Gastrocnemius medialis (tissue), 4 donors: ENCODE measurements around the gene SLC11A2. TPM values are rescaled to one million over a fixed set of nuclear protein-coding genes. Genes with fewer than 3 reads are reported as not detected.

Experiments used
- ATAC-seq, 2 donors: fragments of 150-250 bp; one replicate each; pipeline ENCODE4 v1.9.1; 2016
- DNase-seq, 2 donors: peaks; one replicate each; pipeline ENCODE4 v3.0.0-alpha.2; 2019
- H3K27ac ChIP-seq, 4 donors: fragments of 200-600 bp; sonication (generic); 1 replicate in 1 of 4; 2 replicates in 3 of 4; pipeline ENCODE4 v1.5.1; 2016 to 2018; ENCODE audit warnings: mild to moderate bottlenecking in 2 of 4, moderate library complexity in 1 of 4
- H3K27me3 ChIP-seq, 3 donors: fragments of 200-600 bp; sonication (generic) in 2 of 3; 1 replicate in 1 of 3; 2 replicates in 2 of 3; pipeline versions ENCODE4 v1.5.1 to v1.6.0; 2016 to 2019; ENCODE audit warnings: mild to moderate bottlenecking in 1 of 3, moderate library complexity in 1 of 3
- H3K36me3 ChIP-seq, 2 donors: fragments of 200-600 bp; sonication (generic) in 1 of 2; one replicate each; pipeline ENCODE4 v1.5.1; 2017 to 2018
- H3K4me1 ChIP-seq, 2 donors: fragments of 200-600 bp; sonication (generic) in 1 of 2; one replicate each; pipeline ENCODE4 v1.5.1; 2016 to 2017; ENCODE audit warnings: mild to moderate bottlenecking in 2 of 2
- H3K4me3 ChIP-seq, 4 donors: fragments of 200-600 bp; sonication (generic) in 3 of 4; 1 replicate in 1 of 4; 2 replicates in 3 of 4; pipeline ENCODE4 v1.5.1; 2016 to 2019; ENCODE audit warnings: mild to moderate bottlenecking in 2 of 4
- H3K9me3 ChIP-seq, 3 donors: fragments of 200-600 bp; sonication (generic) in 2 of 3; 1 replicate in 1 of 3; 2 replicates in 2 of 3; pipeline ENCODE4 v1.5.1; 2016 to 2019
- POLR2A ChIP-seq, 2 donors: fragments of 450-650 bp; IDR thresholded peaks; one replicate each; pipeline ENCODE4 v1.6.1; 2017; ENCODE audit warnings: antibody characterized with exemption in 2 of 2, mild to moderate bottlenecking in 2 of 2, moderate library complexity in 2 of 2
- in situ Hi-C, 4 donors: fragments of 200-750 bp; cut with MboI; loops; one replicate each; pipeline versions ENCODE4 v1.15.0 to v1.8.0; 2017; ENCODE audit warnings: low sequenced_read_pairs in 4 of 4
- intact Hi-C: fragments of 100-400 bp; cut with DNase I; formaldehyde crosslinking; loops from one replicate; pipeline ENCODE4 v1.15.1; 2023; ENCODE audit warnings: low total_unique reads
- total RNA-seq, 4 donors: library from RNA; depleted of rRNA; stranded (reverse); fragments of >200 nt; gene quantifications; one replicate each; pipeline versions ENCODE4 v1.1.0 to v1.2.3, GENCODE V29; 2016
- TF ChIP-seq, protein P1 (sequence below), 5 experiments: fragments of 450-650 bp in 3 of 5; fragments of 200-600 bp in 2 of 5; sonication (generic) in 2 of 5; IDR thresholded peaks in 4 of 5; conservative IDR thresholded peaks in 1 of 5; 1 replicate in 4 of 5; 2 replicates in 1 of 5; pipeline ENCODE4 v1.5.1; 2016 to 2019; ENCODE audit warnings: antibody characterized with exemption in 5 of 5, mild to moderate bottlenecking in 3 of 5, moderate library complexity in 3 of 5

Gene SLC11A2
- total RNA-seq, 4 donors from 2014 or later, result 24.0 to 65.4 (median 47.0) TPM

GRCh38 chr12:51048661-51049251 lies 22.6 kb upstream of the SLC11A2 start:
- DNase-seq, result no peak
- TF ChIP-seq, protein P1, sequence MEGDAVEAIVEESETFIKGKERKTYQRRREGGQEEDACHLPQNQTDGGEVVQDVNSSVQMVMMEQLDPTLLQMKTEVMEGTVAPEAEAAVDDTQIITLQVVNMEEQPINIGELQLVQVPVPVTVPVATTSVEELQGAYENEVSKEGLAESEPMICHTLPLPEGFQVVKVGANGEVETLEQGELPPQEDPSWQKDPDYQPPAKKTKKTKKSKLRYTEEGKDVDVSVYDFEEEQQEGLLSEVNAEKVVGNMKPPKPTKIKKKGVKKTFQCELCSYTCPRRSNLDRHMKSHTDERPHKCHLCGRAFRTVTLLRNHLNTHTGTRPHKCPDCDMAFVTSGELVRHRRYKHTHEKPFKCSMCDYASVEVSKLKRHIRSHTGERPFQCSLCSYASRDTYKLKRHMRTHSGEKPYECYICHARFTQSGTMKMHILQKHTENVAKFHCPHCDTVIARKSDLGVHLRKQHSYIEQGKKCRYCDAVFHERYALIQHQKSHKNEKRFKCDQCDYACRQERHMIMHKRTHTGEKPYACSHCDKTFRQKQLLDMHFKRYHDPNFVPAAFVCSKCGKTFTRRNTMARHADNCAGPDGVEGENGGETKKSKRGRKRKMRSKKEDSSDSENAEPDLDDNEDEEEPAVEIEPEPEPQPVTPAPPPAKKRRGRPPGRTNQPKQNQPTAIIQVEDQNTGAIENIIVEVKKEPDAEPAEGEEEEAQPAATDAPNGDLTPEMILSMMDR (IDR thresholded peaks at IDR 0.05 in 4 of 5, conservative IDR thresholded peaks at IDR 0.05 in 1 of 5), result no peak
- no peak for TF ChIP-seq POLR2A (IDR thresholded peaks at IDR 0.05)
- Histone ChIP-seq H3K4me1 (peaks cover 22 to 30% of the 10 kb centered on the region in 2 donors), H3K27ac (peak overlapping the region; percentile 88 to 99 (median 98)), H3K4me3 (peak overlapping the region; percentile 79 to 95 (median 81)), H3K36me3 (peaks cover 0 to 34% of the 10 kb centered on the region in 2 donors), H3K9me3 (no peaks in the 10 kb centered on the region), H3K27me3 (no peaks in the 10 kb centered on the region)
- in situ Hi-C loops (loop anchor here in 2 of 4 donors (10.0 kb wide), 1 partner anchor 296 kb away; the partner anchor contains the start of gene CELA1 (in 2 of the 2)), intact Hi-C loops (loop anchor here (1.0 to 2.0 kb wide), 3 partner anchors 22 to 190 kb away; partner anchors contain the start of genes CSRNP2, DAZAP2 and SLC11A2)
- ATAC-seq, result peak in 1 of 2 donors; percentile 9

DNA sequence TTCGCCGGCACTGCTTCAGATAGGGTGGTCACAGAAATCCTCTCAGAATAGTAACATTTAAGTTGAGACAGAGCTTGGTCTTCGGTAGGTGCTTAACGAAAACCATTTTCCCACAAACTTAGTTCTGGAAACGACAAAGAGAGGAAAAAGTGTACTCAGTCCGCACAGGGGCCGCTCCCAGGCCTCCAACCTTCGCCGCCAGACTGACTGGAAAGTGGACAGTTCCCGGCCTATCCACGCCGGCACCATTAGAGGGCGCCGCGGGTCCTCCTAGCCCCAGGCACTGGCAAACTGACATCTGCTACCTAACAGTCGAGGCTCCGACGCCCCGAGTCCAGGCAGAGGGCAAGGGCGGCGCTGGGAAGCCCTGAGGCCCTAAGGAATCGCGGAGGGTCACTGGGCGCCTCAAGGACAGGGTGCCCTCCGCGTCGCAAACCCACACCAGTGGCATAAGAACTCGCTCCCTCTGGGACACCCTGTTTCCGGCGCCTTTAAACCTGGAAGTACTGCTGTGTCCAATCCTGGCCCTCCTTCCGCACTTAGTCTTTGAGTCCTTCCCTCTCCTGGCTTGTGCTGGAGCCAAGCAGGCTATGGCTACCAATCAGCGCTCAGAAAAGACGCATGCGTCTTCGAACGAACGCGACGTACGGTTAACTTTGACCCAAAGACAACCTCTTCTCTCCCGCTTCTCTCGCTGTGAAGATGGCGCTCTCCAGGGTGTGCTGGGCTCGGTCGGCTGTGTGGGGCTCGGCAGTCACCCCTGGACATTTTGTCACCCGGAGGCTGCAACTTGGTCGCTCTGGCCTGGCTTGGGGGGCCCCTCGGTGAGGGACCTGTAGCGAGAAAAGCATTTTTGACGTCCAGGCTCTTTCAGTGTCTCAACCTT lies 21.7 kb upstream of the SLC11A2 start, which contains the start of gene LETMD1:
Gene LETMD1, plus strand, starts transcription at position 673 of the 886 bp plus-strand sequence. Its CDS starts 30 bp downstream, at position 703.
- H3K27me3 ChIP-seq, result no peaks in the 10 kb centered on the region
- H3K9me3 ChIP-seq, result no peaks in the 10 kb centered on the region
- H3K36me3 ChIP-seq, result peaks cover 0 to 26% of the 10 kb centered on the region in 2 donors
- H3K27ac ChIP-seq, result peak within 1 kb of the TSS; percentile 88 to 99 (median 98)
- H3K4me1 ChIP-seq, result peaks cover 22 to 30% of the 10 kb centered on the region in 2 donors
- TF ChIP-seq POLR2A (IDR thresholded peaks at IDR 0.05), result peak; percentile 77 to 79
- TF ChIP-seq, protein P1 (IDR thresholded peaks at IDR 0.05 in 4 of 5, conservative IDR thresholded peaks at IDR 0.05 in 1 of 5), result peak; percentile 87 to 98 (median 92)
- intact Hi-C loops (loop anchor here (1.0 to 2.0 kb wide), 6 partner anchors 21 to 293 kb away; partner anchors contain the start of genes CSRNP2, DAZAP2, SLC11A2 and TFCP2), in situ Hi-C loops (loop anchor here in 2 of 4 donors (10.0 kb wide), 1 partner anchor 297 kb away; the partner anchor contains the start of gene CELA1 (in 2 of the 2))
- DNase-seq, result peak; percentile 97 to 98
- peak within 1 kb of the TSS; percentile 79 to 95 (median 81) for H3K4me3 ChIP-seq
- ATAC-seq, result peak; percentile 99

DNA sequence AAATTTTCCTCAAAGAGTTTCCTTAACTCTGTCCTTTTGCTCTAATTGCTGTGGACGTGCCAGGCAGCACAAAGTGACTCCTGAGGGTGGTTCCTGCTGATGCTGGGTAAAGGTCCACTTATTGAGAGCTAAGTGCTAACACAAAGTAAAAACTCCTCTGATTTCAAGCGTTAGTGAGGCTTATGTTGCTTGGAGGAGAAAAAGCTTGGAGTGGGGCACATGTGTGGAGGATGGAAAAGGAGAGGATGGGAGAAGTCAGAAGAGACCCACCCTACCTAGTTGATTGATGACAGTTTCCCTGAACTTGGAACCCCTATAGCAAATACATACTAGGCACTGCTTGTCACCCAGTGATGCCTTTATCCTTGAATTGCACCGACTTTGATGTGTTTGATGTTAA lies 10.1 kb upstream of the SLC11A2 start:
- in situ Hi-C loops, result no loop called here
- no peak for TF ChIP-seq POLR2A (IDR thresholded peaks at IDR 0.05)
- TF ChIP-seq, protein P1 (IDR thresholded peaks at IDR 0.05 in 4 of 5, conservative IDR thresholded peaks at IDR 0.05 in 1 of 5), result no peak
- ATAC-seq, result no peak
- DNase-seq, result no peak
- Histone ChIP-seq H3K27ac (no peak overlapping the region), H3K4me3 (no peak overlapping the region), H3K9me3 (no peaks in the 10 kb centered on the region), H3K36me3 (no peaks in the 10 kb centered on the region), H3K4me1 (no peaks in the 10 kb centered on the region), H3K27me3 (no peaks in the 10 kb centered on the region)
- intact Hi-C loops, result no loop called here

- Histone ChIP-seq H3K4me1 (no peaks in the 10 kb centered on the region), H3K9me3 (no peaks in the 10 kb centered on the region), H3K27ac (no peak overlapping the region), H3K4me3 (no peak overlapping the region), H3K36me3 (no peaks in the 10 kb centered on the region), H3K27me3 (no peaks in the 10 kb centered on the region)
- ATAC-seq (no peak), DNase-seq (no peak)
- no peak for TF ChIP-seq POLR2A (IDR thresholded peaks at IDR 0.05)
- TF ChIP-seq, protein P1 (IDR thresholded peaks at IDR 0.05 in 4 of 5, conservative IDR thresholded peaks at IDR 0.05 in 1 of 5), result no peak
- intact Hi-C loops, result no loop called here
- in situ Hi-C loops, result no loop called here
These were observed 7.4 kb upstream of the SLC11A2 start for GRCh38 chr12:51033457-51034089.
